GM12892 (cell line): ENCODE measurements around the gene KIAA1755.

Source experiments
- DNase-seq: peaks from one replicate; pipeline ENCODE4 v3.0.0; 2011; ENCODE audit not compliant: insufficient read length
- FAIRE-seq: peaks from 2 replicates; lab custom pipeline; 2011; peaks lifted over from hg19 to GRCh38; lab: Jason Lieb, UNC
- POLR2A ChIP-seq: IDR thresholded peaks from 2 replicates; pipeline ENCODE4 v1.6.1; 2011; ENCODE audit warnings: low read depth, low read length, control low read depth
- POLR2AphosphoS5 ChIP-seq: IDR thresholded peaks from 2 replicates; pipeline ENCODE4 v1.6.1; 2011; ENCODE audit warnings: low read depth, low read length, control low read depth
- TAF1 ChIP-seq: IDR thresholded peaks from 2 replicates; pipeline ENCODE4 v1.6.1; 2011; ENCODE audit warnings: low read depth, mild to moderate bottlenecking, control low read depth, low read length, borderline replicate concordance

The KIAA1755 gene

DNA sequence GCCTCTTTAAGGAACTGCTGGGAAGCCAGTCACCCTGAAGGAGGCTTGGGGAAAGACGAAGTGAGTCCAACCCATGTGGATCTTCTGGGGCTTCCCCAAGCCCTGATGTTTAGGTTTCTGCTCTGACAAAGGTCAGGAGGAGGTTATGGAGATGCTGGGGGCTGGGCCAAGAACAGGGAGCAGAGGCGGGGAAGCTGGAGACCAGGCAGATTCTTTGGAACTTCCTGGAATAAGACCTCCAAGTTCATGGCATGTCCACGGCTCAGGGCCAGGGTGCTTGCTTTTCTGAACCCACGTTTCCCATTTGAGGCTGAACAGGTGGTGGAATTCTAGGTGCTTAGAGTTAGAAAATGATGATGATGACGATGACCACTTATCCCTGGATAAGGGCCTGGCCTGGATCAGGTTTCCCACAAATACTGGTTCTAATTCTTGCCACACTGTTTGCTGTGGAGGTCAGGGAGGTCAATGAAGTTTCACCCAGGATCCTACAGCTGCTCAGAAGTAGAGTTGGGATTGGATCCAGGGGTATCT, 65.5 kb downstream of the KIAA1755 start:
- FAIRE-seq: no peak
- no peak for DNase-seq
- no peak for TF ChIP-seq POLR2AphosphoS5
- no peak for TF ChIP-seq TAF1
- TF ChIP-seq POLR2A: no peak

DNA sequence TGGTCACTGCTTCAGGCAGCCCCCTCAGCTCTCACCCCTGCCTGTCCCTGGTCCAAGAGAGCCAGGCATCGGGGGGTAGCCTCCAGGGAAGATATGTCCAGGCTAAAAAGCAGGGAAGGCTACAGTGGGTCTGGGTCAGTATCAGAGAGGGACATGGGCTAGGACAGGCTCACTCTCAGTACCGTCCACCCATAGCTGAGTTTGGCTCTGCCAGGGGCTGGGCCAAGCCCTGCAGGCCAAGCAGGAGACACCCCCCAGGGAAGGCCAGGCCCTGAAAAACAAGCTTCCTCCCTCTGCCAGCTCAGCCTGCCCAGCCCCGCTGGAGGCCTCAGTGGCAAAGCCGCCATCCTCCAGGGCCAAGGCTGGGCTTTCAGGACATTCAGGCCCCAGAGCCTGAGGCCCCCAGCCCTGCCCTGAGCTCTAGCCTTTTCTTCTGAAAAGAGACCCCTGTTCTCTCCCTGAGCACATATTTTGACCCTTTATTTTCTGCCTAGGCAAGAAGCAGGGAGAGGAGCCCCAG, 66.9 kb downstream of the KIAA1755 start:
- DNase-seq: no peak
- no peak for FAIRE-seq
- TF ChIP-seq TAF1 (no peak), POLR2AphosphoS5 (no peak), POLR2A (no peak)

GRCh38 chr20:38192323-38192885, 68.1 kb downstream of the KIAA1755 start:
- DNase-seq (no peak), FAIRE-seq (no peak)
- TF ChIP-seq POLR2AphosphoS5 (no peak), TAF1 (no peak), POLR2A (no peak)

DNA sequence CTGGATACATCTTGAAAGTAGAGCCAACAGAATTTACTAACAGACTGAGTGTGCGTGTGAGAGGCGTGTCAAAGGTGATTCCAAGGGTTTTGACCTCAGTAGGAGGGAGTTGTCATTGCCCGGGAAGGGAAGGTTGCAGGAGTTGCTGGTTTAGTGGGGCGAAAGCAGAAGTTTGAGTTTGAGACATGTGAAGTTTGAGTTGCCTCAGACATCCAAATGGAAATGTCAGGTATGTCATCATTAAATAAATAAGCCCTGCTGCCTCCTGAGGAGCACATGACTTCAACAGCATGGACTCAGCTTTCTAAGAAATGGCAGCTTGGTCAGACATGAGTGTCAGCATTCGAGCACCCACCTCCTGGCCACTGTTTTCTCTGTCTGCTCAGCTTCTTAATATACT, 68.9 kb downstream of the KIAA1755 start:
- TF ChIP-seq POLR2A: no peak
- DNase-seq (no peak), FAIRE-seq (no peak)

- FAIRE-seq (no peak), DNase-seq (no peak)
- TF ChIP-seq TAF1: no peak
- TF ChIP-seq POLR2A: no peak
- TF ChIP-seq POLR2AphosphoS5: no peak
Observed at GRCh38 chr20:38190936-38191371, 69.6 kb downstream of the KIAA1755 start.

DNA sequence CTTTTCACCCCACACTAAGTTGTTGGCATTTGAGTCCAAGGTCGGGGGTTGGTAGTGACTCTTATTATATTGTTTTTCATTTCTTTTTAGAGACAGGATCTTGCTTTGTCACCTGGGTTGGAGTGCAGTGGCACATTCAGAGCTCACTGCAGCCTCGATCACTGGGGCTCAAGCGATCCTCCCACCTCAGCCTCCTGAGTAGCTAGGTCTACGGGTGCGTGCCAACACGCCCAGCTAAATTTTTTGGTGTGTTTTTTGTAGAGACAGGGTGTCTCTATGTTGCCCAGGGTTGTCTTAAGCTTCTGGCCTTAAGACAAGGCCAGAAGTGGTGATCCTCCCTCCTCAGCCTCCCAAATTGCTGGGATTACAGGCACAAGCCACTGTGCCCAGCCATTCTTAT, 70.4 kb downstream of the KIAA1755 start:
- no peak for TF ChIP-seq POLR2A
- TF ChIP-seq POLR2AphosphoS5: no peak
- no peak for TF ChIP-seq TAF1
- no peak for DNase-seq
- no peak for FAIRE-seq

DNA sequence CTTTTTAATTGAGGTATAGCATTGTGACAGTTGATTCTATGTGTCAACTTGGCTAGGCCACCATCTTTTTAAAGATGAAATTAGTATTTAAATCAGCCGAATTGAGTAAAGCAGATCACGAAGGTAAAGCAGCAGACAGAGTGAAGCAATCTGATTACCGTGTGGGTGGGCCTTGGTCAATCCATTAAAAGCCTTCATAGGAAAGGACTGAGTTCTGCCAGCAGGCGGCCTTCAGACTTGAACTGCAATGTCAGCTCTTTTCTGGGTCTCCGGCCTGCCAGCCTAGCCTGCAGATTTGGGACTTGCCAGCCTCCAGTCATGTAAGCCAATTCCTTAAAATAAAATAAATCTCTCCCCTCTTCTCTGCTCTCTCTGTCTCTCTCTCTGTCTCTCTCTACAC, 73.0 kb downstream of the KIAA1755 start:
- DNase-seq (no peak), FAIRE-seq (no peak)
- TF ChIP-seq POLR2A (no peak), TAF1 (no peak), POLR2AphosphoS5 (no peak)

DNA sequence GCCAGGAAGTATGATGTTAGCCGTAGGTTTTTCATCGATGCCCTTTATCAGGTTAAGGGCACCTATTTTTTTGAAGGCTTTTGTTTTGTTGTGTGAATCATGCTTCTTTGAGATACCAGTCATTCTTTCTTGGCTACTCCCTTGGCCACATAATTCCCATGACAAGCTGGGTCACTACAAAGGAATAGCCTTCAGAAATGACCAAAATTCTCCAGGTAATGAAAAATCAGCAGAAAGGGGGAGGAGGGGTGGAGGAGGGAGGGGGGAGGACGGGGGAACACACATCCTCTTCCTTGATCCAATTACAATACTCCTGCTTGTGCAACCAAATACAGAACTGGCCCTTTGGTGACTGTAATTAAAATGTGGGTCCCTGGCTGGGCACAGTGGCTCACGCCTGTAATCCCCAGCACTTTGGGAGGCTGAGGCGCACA, 73.7 kb downstream of the KIAA1755 start:
- FAIRE-seq (no peak), DNase-seq (no peak)
- TF ChIP-seq POLR2A (no peak), POLR2AphosphoS5 (no peak), TAF1 (no peak)

DNA sequence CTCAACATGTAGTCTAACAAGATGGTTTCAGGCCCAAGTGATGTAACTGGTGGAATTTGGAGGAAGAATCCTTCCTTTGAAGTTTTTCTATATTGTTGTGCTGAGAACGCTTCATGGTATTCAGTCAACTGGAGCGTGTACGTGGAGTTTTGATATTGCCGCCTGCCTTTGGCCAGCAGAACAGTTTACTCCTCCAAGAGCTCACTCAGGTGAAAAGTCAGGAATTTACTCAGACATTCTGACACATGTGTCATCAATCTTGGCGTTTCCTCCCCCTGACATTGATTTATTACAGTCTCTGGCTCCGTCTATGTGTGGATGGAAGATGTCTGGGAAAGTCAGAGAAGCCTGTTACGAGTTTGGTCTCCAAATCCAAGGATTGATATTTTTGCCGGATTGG, 76.4 kb downstream of the KIAA1755 start:
- TF ChIP-seq POLR2A (no peak), POLR2AphosphoS5 (no peak), TAF1 (no peak)
- FAIRE-seq: no peak
- DNase-seq: no peak

DNA sequence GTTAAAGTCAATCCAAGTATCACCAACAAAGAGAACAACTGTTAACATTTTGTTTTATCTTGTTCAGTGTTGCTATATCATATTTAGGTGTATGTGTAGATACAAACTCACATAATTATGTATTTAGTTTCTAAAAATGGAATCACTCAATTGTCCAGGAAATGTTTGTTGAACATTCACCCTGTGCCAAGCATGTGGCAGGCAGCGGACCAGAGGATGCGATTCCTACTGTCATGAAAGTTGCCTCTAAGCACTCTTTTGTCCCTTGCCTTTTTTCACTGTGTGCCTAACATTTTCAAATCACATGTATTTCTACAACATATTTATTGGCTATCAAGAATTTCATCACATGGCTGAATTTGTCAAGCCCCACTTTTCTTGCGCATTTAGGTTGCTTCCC, 78.6 kb downstream of the KIAA1755 start:
- TF ChIP-seq POLR2A (no peak), POLR2AphosphoS5 (no peak), TAF1 (no peak)
- FAIRE-seq (no peak), DNase-seq (no peak)

GRCh38 chr20:38181207-38181801, 79.2 kb downstream of the KIAA1755 start:
- no peak for FAIRE-seq
- no peak for TF ChIP-seq TAF1
- TF ChIP-seq POLR2A: no peak
- TF ChIP-seq POLR2AphosphoS5: no peak
- DNase-seq: no peak

DNA sequence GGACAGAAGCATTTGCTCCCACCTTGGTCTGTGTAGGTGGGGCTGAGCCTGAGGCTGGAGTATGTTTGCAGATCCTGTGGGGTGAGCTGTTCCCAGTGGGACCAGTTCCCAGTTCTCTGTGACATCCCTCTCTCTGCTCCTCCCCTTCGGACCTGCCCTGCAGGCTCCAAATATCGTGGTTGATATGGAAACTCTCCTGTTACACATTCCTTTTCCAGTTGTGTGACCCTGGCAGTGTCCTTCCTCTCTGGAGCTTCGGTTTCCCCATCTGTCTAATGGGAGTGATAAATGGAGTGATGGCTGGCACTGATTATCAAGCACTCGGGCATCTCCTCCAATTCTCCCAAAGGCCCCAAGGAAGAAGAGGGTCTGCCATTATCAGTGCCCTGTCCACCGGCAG, 79.8 kb downstream of the KIAA1755 start:
- FAIRE-seq (no peak), DNase-seq (no peak)
- TF ChIP-seq POLR2AphosphoS5: no peak
- no peak for TF ChIP-seq POLR2A
- TF ChIP-seq TAF1: no peak
